Activated naive CD4-positive, alpha-beta T cell treated with anti-CD3 and anti-CD28 coated beads, Interleukin-2, amount 10 ng/mL, durations not matched to agents 7 days and 5 days (primary cell): ENCODE results near the gene DECR2.

Source experiments
- CTCF ChIA-PET: fragments of 350-600 bp; sonication (Branson Sonifier 250); formaldehyde crosslinking; loops from one replicate; lab custom pipeline; 2021; ENCODE audit warnings: antibody characterized with exemption; lab: Charles Lee
- DNase-seq: peaks from one replicate; pipeline ENCODE4 v3.0.0-alpha.2; 2020
- H3K27ac Mint-ChIP-seq: one replicate; pipeline ENCODE4 v1.8.0; 2021; ENCODE audit warnings: mild to moderate bottlenecking, moderate library complexity, mixed read lengths
- H3K27me3 Mint-ChIP-seq: one replicate; pipeline ENCODE4 v1.8.0; 2021; ENCODE audit warnings: mild to moderate bottlenecking, mixed read lengths
- H3K36me3 Mint-ChIP-seq: one replicate; pipeline ENCODE4 v1.8.0; 2021; ENCODE audit warnings: mixed read lengths
- H3K4me1 Mint-ChIP-seq: one replicate; pipeline ENCODE4 v1.8.0; 2021; ENCODE audit warnings: mixed read lengths
- H3K4me3 Mint-ChIP-seq: one replicate; pipeline ENCODE4 v1.8.0; 2021; ENCODE audit warnings: mild to moderate bottlenecking, moderate library complexity, mixed read lengths
- H3K9me3 Mint-ChIP-seq: one replicate; pipeline ENCODE4 v1.8.0; 2021; ENCODE audit warnings: mixed read lengths

DECR2 gene

GRCh38 chr16:444027-444426 is 42.3 kb downstream of the DECR2 start:
- DNase-seq = no peak
- no peak overlapping the region for H3K4me3 Mint-ChIP-seq
- CTCF ChIA-PET = no interaction called here
- peaks cover 2% of the 10 kb centered on the region for H3K4me1 Mint-ChIP-seq
- no peaks in the 10 kb centered on the region for H3K9me3 Mint-ChIP-seq
- H3K27ac Mint-ChIP-seq = no peak overlapping the region
- no peaks in the 10 kb centered on the region for H3K36me3 Mint-ChIP-seq
- H3K27me3 Mint-ChIP-seq = no peaks in the 10 kb centered on the region

- Mint-ChIP-seq H3K4me1 (peaks cover 2% of the 10 kb centered on the region), H3K9me3 (no peaks in the 10 kb centered on the region), H3K27ac (no peak overlapping the region), H3K36me3 (no peaks in the 10 kb centered on the region), H3K27me3 (no peaks in the 10 kb centered on the region), H3K4me3 (no peak overlapping the region)
- CTCF ChIA-PET = no interaction called here
- DNase-seq = no peak
Measured at GRCh38 chr16:445566-445965, 43.9 kb downstream of the DECR2 start.

GRCh38 chr16:450385-450784 is 48.7 kb downstream of the DECR2 start:
- Mint-ChIP-seq H3K27ac (no peak overlapping the region), H3K9me3 (no peaks in the 10 kb centered on the region), H3K36me3 (no peaks in the 10 kb centered on the region), H3K27me3 (no peaks in the 10 kb centered on the region), H3K4me3 (no peak overlapping the region), H3K4me1 (peaks cover 6% of the 10 kb centered on the region)
- DNase-seq = no peak
- CTCF ChIA-PET = no interaction called here

- CTCF ChIA-PET = no interaction called here
- Mint-ChIP-seq H3K27me3 (no peaks in the 10 kb centered on the region), H3K36me3 (no peaks in the 10 kb centered on the region), H3K4me3 (no peak overlapping the region), H3K9me3 (no peaks in the 10 kb centered on the region), H3K27ac (no peak overlapping the region), H3K4me1 (peaks cover 6% of the 10 kb centered on the region)
- DNase-seq = no peak
Measured at GRCh38 chr16:450785-451512, 49.3 kb downstream of the DECR2 start.

- Mint-ChIP-seq H3K36me3 (no peaks in the 10 kb centered on the region), H3K27me3 (no peaks in the 10 kb centered on the region)
Measured at GRCh38 chr16:454397-454940, 52.8 kb downstream of the DECR2 start.

GRCh38 chr16:455453-455852 is 53.8 kb downstream of the DECR2 start:
- no peak for DNase-seq
- CTCF ChIA-PET = no interaction called here
- Mint-ChIP-seq H3K4me1 (peaks cover 6% of the 10 kb centered on the region), H3K27ac (no peak overlapping the region), H3K36me3 (no peaks in the 10 kb centered on the region), H3K4me3 (no peak overlapping the region), H3K9me3 (no peaks in the 10 kb centered on the region), H3K27me3 (no peaks in the 10 kb centered on the region)

More at GRCh38 chr16:454397-454940, 52.8 kb downstream of the DECR2 start:
- Mint-ChIP-seq H3K4me3 (no peak overlapping the region), H3K9me3 (no peaks in the 10 kb centered on the region), H3K27ac (no peak overlapping the region), H3K4me1 (peaks cover 6% of the 10 kb centered on the region)
- DNase-seq = no peak
- CTCF ChIA-PET = interaction anchor here (1.5 kb wide), 1 partner anchor 41 kb away, joined by 5 read pairs; no protein-coding TSS in a partner anchor

- CTCF ChIA-PET = no interaction called here
- DNase-seq = no peak
- no peaks in the 10 kb centered on the region for H3K36me3 Mint-ChIP-seq
- H3K27me3 Mint-ChIP-seq = no peaks in the 10 kb centered on the region
- no peaks in the 10 kb centered on the region for H3K9me3 Mint-ChIP-seq
- H3K4me1 Mint-ChIP-seq = peaks cover 6% of the 10 kb centered on the region
- H3K4me3 Mint-ChIP-seq = no peak overlapping the region
- no peak overlapping the region for H3K27ac Mint-ChIP-seq
Measured at GRCh38 chr16:456891-457483, 55.3 kb downstream of the DECR2 start.

- Mint-ChIP-seq H3K27ac (no peak overlapping the region), H3K27me3 (no peaks in the 10 kb centered on the region), H3K9me3 (no peaks in the 10 kb centered on the region), H3K4me3 (no peak overlapping the region), H3K4me1 (peaks cover 6% of the 10 kb centered on the region), H3K36me3 (no peaks in the 10 kb centered on the region)
- CTCF ChIA-PET = no interaction called here
- no peak for DNase-seq
Measured at GRCh38 chr16:457732-458400, 56.2 kb downstream of the DECR2 start.

- no peaks in the 10 kb centered on the region for H3K36me3 Mint-ChIP-seq
- no peak overlapping the region for H3K27ac Mint-ChIP-seq
- H3K4me3 Mint-ChIP-seq = no peak overlapping the region
- DNase-seq = no peak
- no peaks in the 10 kb centered on the region for H3K4me1 Mint-ChIP-seq
- no peaks in the 10 kb centered on the region for H3K9me3 Mint-ChIP-seq
- CTCF ChIA-PET = no interaction called here
- no peaks in the 10 kb centered on the region for H3K27me3 Mint-ChIP-seq
Measured at GRCh38 chr16:459761-460160, 58.1 kb downstream of the DECR2 start.

GRCh38 chr16:460787-461186 is 59.1 kb downstream of the DECR2 start:
- Mint-ChIP-seq H3K4me3 (no peak overlapping the region), H3K9me3 (no peaks in the 10 kb centered on the region), H3K27ac (no peak overlapping the region), H3K4me1 (no peaks in the 10 kb centered on the region), H3K36me3 (no peaks in the 10 kb centered on the region), H3K27me3 (no peaks in the 10 kb centered on the region)
- CTCF ChIA-PET = no interaction called here
- no peak for DNase-seq
